ENCODE data around the gene TAF6L. TPM values are rescaled to one million over a fixed set of nuclear protein-coding genes. Genes with fewer than 3 reads are reported as not detected.
A peak's percentile ranks its signal among the peaks of the same experiment; 100 is the strongest.

The TAF6L gene
- total RNA-seq, 1 donor from 2014 or later: 31.0 TPM

DNA sequence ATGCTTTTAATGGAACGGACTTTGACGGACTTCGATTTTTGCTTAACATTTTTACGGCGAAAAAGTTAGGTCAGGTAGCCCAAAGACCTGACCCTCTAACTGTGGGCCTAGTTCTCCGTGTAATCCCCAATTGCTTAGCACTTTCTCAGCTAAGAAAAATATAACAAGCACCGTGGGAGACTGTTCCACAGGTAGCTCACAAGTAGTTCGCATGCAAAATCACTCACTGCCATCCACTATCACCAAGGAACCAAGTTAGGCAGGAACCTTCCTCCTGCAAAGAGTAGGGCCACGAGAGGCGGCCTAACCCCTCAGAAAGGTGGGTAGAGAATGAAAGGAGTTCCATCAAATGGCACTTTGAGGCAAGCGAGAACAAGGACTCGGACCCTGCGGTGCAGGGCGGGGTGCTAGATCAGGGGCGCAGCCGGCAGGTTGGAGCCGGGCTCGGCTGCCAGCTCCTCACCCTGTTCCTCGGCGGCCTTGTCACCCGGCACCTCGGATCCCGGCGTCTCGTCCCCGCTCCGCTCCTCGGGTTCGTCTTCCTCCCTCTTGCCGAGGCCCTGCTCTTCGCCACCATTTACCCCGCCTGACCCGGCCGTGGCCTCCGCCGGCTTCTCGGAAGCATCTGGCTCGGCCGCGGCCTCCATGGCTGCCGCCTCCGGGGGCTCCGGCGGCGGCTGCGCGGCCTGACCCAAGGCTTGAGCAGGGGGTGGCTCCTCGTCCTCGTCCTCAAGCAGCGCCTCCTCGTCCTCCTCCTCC, 44.9 kb upstream of the TAF6L start:
- Mint-ChIP-seq H3K4me3 (ENCODE audit: unreplicated experiment) (peak overlapping the region; percentile 99), H3K4me1 (ENCODE audit: unreplicated experiment) (peaks cover 31% of the 10 kb centered on the region)
- peak; percentile 18 for DNase-seq (ENCODE audit: low spot score)

GRCh38 chr11:62726915-62727164, 44.4 kb upstream of the TAF6L start:
- Mint-ChIP-seq H3K27me3 (ENCODE audit: unreplicated experiment) (peaks cover 21% of the 10 kb centered on the region), H3K9me3 (ENCODE audit: unreplicated experiment) (no peaks in the 10 kb centered on the region), H3K36me3 (ENCODE audit: low read depth, unreplicated experiment) (peaks cover 33% of the 10 kb centered on the region), H3K4me3 (ENCODE audit: unreplicated experiment) (peak overlapping the region; percentile 99), H3K27ac (ENCODE audit: unreplicated experiment) (no peak overlapping the region), H3K4me1 (ENCODE audit: unreplicated experiment) (peaks cover 31% of the 10 kb centered on the region)
- DNase-seq (ENCODE audit: low spot score): no peak
- no peak for TF ChIP-seq CTCF (IDR thresholded peaks at IDR 0.05; ENCODE audit: unreplicated experiment)

More for the DNA sequence above, 44.9 kb upstream of the TAF6L start:
- peaks cover 38% of the 10 kb centered on the region for H3K36me3 Mint-ChIP-seq (ENCODE audit: low read depth, unreplicated experiment)
- no peak for TF ChIP-seq CTCF (IDR thresholded peaks at IDR 0.05; ENCODE audit: unreplicated experiment)
- no peaks in the 10 kb centered on the region for H3K9me3 Mint-ChIP-seq (ENCODE audit: unreplicated experiment)
- peak overlapping the region; percentile 42 for H3K27ac Mint-ChIP-seq (ENCODE audit: unreplicated experiment)
- H3K27me3 Mint-ChIP-seq (ENCODE audit: unreplicated experiment): peaks cover 21% of the 10 kb centered on the region

- H3K4me3 Mint-ChIP-seq (ENCODE audit: unreplicated experiment): peak within 1 kb of the TSS; percentile 99
- H3K27me3 Mint-ChIP-seq (ENCODE audit: unreplicated experiment): peaks cover 21% of the 10 kb centered on the region
- peak within 1 kb of the TSS; percentile 96 for H3K27ac Mint-ChIP-seq (ENCODE audit: unreplicated experiment)
Observed at GRCh38 chr11:62727165-62727871, 43.9 kb upstream of the TAF6L start, which contains the start of gene HNRNPUL2. Gene HNRNPUL2, minus strand, starts transcription at chr11:62727457. Its CDS starts 301 bp downstream, at chr11:62727156.

GRCh38 chr11:62727872-62728170, 43.4 kb upstream of the TAF6L start:
- no peak for TF ChIP-seq CTCF (IDR thresholded peaks at IDR 0.05; ENCODE audit: unreplicated experiment)
- no peaks in the 10 kb centered on the region for H3K9me3 Mint-ChIP-seq (ENCODE audit: unreplicated experiment)
- H3K36me3 Mint-ChIP-seq (ENCODE audit: low read depth, unreplicated experiment): peaks cover 23% of the 10 kb centered on the region
- peaks cover 31% of the 10 kb centered on the region for H3K4me1 Mint-ChIP-seq (ENCODE audit: unreplicated experiment)
- H3K27ac Mint-ChIP-seq (ENCODE audit: unreplicated experiment): peak overlapping the region; percentile 96
- peaks cover 21% of the 10 kb centered on the region for H3K27me3 Mint-ChIP-seq (ENCODE audit: unreplicated experiment)
- H3K4me3 Mint-ChIP-seq (ENCODE audit: unreplicated experiment): peak overlapping the region; percentile 99
- peak; percentile 74 for DNase-seq (ENCODE audit: low spot score)

More at GRCh38 chr11:62727165-62727871, 43.9 kb upstream of the TAF6L start, which contains the start of gene HNRNPUL2:
- peak; percentile 98 for DNase-seq (ENCODE audit: low spot score)
- H3K9me3 Mint-ChIP-seq (ENCODE audit: unreplicated experiment): no peaks in the 10 kb centered on the region
- no peak for TF ChIP-seq CTCF (IDR thresholded peaks at IDR 0.05; ENCODE audit: unreplicated experiment)
- peaks cover 31% of the 10 kb centered on the region for H3K4me1 Mint-ChIP-seq (ENCODE audit: unreplicated experiment)
- H3K36me3 Mint-ChIP-seq (ENCODE audit: low read depth, unreplicated experiment): peaks cover 28% of the 10 kb centered on the region

Measured in endothelial cell (in vitro differentiated cells).